Fibroblast of lung (primary cell): Measurements from ENCODE around the gene SLC6A2.

Experiments
- EZH2 ChIP-seq: IDR thresholded peaks from 2 replicates; pipeline ENCODE4 v1.5.1; 2012; ENCODE audit warnings: low read length, control low read depth, mild to moderate bottlenecking; ENCODE audit errors: missing control alignments
- TF ChIP-seq, protein P1 (sequence below), 2 donors: IDR thresholded peaks in 1 of 2; conservative IDR thresholded peaks in 1 of 2; 1 replicate in 1 of 2; 2 replicates in 1 of 2; pipeline ENCODE4 v1.5.1; 2011 to 2012; ENCODE audit warnings: low read length in 2 of 2, control low read depth in 1 of 2, inconsistent platforms in 1 of 2, low read depth in 1 of 2, mild to moderate bottlenecking in 1 of 2

DNA sequence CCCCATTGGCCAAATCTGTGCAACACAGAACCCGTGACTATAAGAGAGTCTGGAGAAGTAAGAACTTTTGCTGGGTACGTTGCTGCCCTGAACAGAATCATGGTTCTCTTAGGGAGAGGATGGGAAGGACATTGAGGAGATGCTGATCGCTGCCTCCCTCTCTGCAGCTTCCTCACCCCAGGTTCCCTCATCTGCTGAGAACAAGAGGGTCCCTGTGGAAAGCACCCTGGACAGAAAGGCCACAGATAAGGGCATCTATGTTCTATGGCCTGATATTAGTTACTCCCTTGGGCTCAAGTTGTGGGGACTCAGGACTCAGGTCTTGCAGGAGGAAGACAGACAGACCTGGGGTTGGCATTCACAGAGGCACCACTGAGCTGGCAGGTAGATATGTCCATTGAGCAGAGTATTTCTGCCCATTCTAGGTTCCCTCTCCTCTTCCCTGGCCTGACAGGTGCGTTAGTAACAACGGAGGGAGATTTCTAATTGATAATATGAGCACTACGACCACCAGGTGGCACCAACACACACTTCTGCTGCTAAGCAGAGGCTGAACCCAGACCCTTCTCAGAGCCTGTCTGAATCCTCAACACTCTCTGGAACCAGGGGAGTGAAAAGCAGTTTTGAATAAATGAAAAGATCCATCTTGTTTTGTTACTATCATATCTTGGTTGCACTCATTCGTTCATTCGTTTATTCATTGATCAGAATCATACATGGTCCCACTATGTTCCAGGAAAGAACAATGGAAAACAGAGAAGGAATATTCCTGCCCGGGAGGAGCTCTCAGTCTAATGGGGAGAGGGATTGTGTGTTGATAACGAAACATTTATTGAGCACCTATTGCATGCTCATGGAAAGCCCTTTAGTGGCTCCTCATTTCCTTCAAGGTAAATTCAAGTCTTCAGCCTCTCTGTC lies 56.4 kb downstream of the SLC6A2 start:
- TF ChIP-seq, protein P1, sequence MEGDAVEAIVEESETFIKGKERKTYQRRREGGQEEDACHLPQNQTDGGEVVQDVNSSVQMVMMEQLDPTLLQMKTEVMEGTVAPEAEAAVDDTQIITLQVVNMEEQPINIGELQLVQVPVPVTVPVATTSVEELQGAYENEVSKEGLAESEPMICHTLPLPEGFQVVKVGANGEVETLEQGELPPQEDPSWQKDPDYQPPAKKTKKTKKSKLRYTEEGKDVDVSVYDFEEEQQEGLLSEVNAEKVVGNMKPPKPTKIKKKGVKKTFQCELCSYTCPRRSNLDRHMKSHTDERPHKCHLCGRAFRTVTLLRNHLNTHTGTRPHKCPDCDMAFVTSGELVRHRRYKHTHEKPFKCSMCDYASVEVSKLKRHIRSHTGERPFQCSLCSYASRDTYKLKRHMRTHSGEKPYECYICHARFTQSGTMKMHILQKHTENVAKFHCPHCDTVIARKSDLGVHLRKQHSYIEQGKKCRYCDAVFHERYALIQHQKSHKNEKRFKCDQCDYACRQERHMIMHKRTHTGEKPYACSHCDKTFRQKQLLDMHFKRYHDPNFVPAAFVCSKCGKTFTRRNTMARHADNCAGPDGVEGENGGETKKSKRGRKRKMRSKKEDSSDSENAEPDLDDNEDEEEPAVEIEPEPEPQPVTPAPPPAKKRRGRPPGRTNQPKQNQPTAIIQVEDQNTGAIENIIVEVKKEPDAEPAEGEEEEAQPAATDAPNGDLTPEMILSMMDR (conservative IDR thresholded peaks at IDR 0.05 in 1 of 2, IDR thresholded peaks at IDR 0.05 in 1 of 2; ENCODE audit: low read depth in 1 of 2, low read length in 2 of 2): peak; percentile 51 to 67
- no peak for TF ChIP-seq EZH2
